Measurements from ENCODE around the gene SUV39H2. TPM values are rescaled to one million over a fixed set of nuclear protein-coding genes. Genes with fewer than 3 reads are reported as not detected.

The SUV39H2 gene
- total RNA-seq = 10 to 100 TPM in 1 of 4 donors, 1 to 10 TPM in 3; 2.3 to 11.2 (median 5.9) TPM

- TF ChIP-seq CTCF (IDR thresholded peaks at IDR 0.05) (no peak), POLR2A (IDR thresholded peaks at IDR 0.05) (peak; percentile 5 to 63), EP300 (IDR thresholded peaks at IDR 0.05) (no peak), POLR2AphosphoS5 (IDR thresholded peaks at IDR 0.05) (peak; percentile 27 to 80 (median 37))
Measured at GRCh38 chr10:14878266-14879123, at the start of gene SUV39H2. Gene SUV39H2 (plus strand): TSS chr10:14878866. CDS start chr10:14878889, 23 bp downstream.

GRCh38 chr10:14833106-14833505 is 45.6 kb upstream of the SUV39H2 start:
- H3K9me3 ChIP-seq = no peaks in the 10 kb centered on the region
- DNase-seq (ENCODE audit: low spot score in 2 of 2) = no peak
- no peaks in the 10 kb centered on the region for H3K27me3 ChIP-seq
- peaks cover 9% of the 10 kb centered on the region for H3K4me1 ChIP-seq
- no peaks in the 10 kb centered on the region for H3K36me3 ChIP-seq
- whole genome bisulfite sequencing = 80% methylated on average over 3 of the region's 3 CpGs
- H3K27ac ChIP-seq = no peak overlapping the region
- no peak for TF ChIP-seq POLR2A (IDR thresholded peaks at IDR 0.05)
- no peak for TF ChIP-seq POLR2AphosphoS5 (IDR thresholded peaks at IDR 0.05)
- no peak for TF ChIP-seq CTCF (IDR thresholded peaks at IDR 0.05)
- TF ChIP-seq EP300 (IDR thresholded peaks at IDR 0.05) = no peak
- no peak overlapping the region for H3K4me3 ChIP-seq

More at GRCh38 chr10:14878266-14879123, at the start of gene SUV39H2:
- Histone ChIP-seq H3K27ac (peak within 1 kb of the TSS; percentile 88), H3K27me3 (no peaks in the 10 kb centered on the region), H3K4me3 (peak within 1 kb of the TSS; percentile 72), H3K4me1 (peaks cover 32% of the 10 kb centered on the region), H3K9me3 (no peaks in the 10 kb centered on the region), H3K36me3 (no peaks in the 10 kb centered on the region)
- 0% methylated on average over 14 of the region's 102 CpGs for WGBS
- peak; percentile 96 for DNase-seq (ENCODE audit: low spot score in 2 of 2)

GRCh38 chr10:14836208-14836607 is 42.5 kb upstream of the SUV39H2 start:
- no peak overlapping the region for H3K27ac ChIP-seq

GRCh38 chr10:14837003-14837756 is 41.5 kb upstream of the SUV39H2 start:
- no peak for DNase-seq (ENCODE audit: low spot score in 2 of 2)
- TF ChIP-seq POLR2A (IDR thresholded peaks at IDR 0.05) (no peak), EP300 (IDR thresholded peaks at IDR 0.05) (peak; percentile 15)
- Histone ChIP-seq H3K4me3 (peak overlapping the region; percentile 96), H3K27me3 (no peaks in the 10 kb centered on the region), H3K27ac (peak overlapping the region; percentile 95), H3K9me3 (no peaks in the 10 kb centered on the region), H3K4me1 (peaks cover 19% of the 10 kb centered on the region), H3K36me3 (peaks cover 13% of the 10 kb centered on the region)
- WGBS = 19% methylated on average over 14 of the region's 14 CpGs

More at GRCh38 chr10:14836208-14836607, 42.5 kb upstream of the SUV39H2 start:
- no peaks in the 10 kb centered on the region for H3K27me3 ChIP-seq
- H3K4me1 ChIP-seq = peaks cover 19% of the 10 kb centered on the region
- H3K9me3 ChIP-seq = no peaks in the 10 kb centered on the region
- H3K36me3 ChIP-seq = peaks cover 3% of the 10 kb centered on the region
- no peak overlapping the region for H3K4me3 ChIP-seq
- WGBS = 86% methylated on average over 2 of the region's 2 CpGs
- TF ChIP-seq POLR2A (IDR thresholded peaks at IDR 0.05) = no peak
- no peak for DNase-seq (ENCODE audit: low spot score in 2 of 2)

GRCh38 chr10:14837757-14838581 is 40.7 kb upstream of the SUV39H2 start, which contains the start of the genes CDNF, HSPA14 and MSANTD7:
Gene CDNF (minus strand): TSS chr10:14838037. CDS start chr10:14837946, 91 bp downstream.
Gene HSPA14 (plus strand): TSS chr10:14838306. CDS start chr10:14838403, 97 bp downstream.
Gene MSANTD7 (plus strand): TSS chr10:14838306. CDS start chr10:14842285, 3,979 bp downstream.
- Histone ChIP-seq H3K27ac (peak within 1 kb of the TSS; percentile 95), H3K4me1 (peaks cover 19% of the 10 kb centered on the region), H3K27me3 (no peaks in the 10 kb centered on the region), H3K4me3 (peak within 1 kb of the TSS; percentile 96), H3K9me3 (no peaks in the 10 kb centered on the region), H3K36me3 (peaks cover 21% of the 10 kb centered on the region)
- no peak for TF ChIP-seq CTCF (IDR thresholded peaks at IDR 0.05)
- TF ChIP-seq POLR2A (IDR thresholded peaks at IDR 0.05) = peak in 1 of 2 donors; percentile 78
- TF ChIP-seq POLR2AphosphoS5 (IDR thresholded peaks at IDR 0.05) = peak; percentile 49 to 90 (median 62)
- under 1% methylated on average over 18 of the region's 72 CpGs for WGBS
- peak; percentile 99 to 100 for DNase-seq (ENCODE audit: low spot score in 2 of 2)

Data from suprapubic skin (tissue), 4 donors.